ENCODE measurements around the gene EGR2. TPM values are rescaled to one million over a fixed set of nuclear protein-coding genes. Genes with fewer than 3 reads are reported as not detected.

Gene EGR2
- total and polyA plus RNA-seq, 2 donors (not counting 3 experiments of a cell fraction or from before 2014, with no cell fraction given), result 0.46 to 0.47 TPM

DNA sequence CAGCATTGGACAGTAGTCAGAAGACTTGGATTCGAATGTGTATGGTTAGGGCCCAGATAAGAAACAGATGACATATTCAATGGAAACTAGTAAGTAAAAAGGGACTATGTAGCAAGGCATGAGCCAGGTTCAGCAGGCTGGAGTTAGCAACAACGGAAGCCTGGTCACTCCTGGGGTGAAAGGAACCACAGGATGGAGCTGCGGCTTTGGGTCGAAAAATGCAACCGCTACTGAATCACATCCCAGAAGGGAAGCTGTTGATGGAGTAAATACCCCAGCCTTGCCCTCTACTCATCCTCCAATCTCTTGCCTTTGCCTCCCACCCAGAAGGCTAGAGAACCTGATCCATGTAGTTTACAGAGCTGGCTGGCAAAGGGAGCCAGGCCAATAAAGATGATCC, 37.5 kb upstream of the EGR2 start:
- H3K79me2 ChIP-seq (ENCODE audit: control insufficient read depth, insufficient read depth, low read length), result no peaks in the 10 kb centered on the region
- intact Hi-C loops (cut with micrococcal nuclease), result no loop called here
- no peak overlapping the region for H2AFZ ChIP-seq (ENCODE audit: low read depth, low read length)
- H3K9ac ChIP-seq (replicated peaks; ENCODE audit: extremely low read depth, insufficient read depth, low read length), result no peak overlapping the region
- POLR2A ChIA-PET, result interaction anchor here (0.7 kb wide), 1 partner anchor 674 kb away, joined by 5 read pairs; no protein-coding TSS in a partner anchor
- no peaks in the 10 kb centered on the region for H3K9me3 ChIP-seq (replicated peaks; ENCODE audit: control insufficient read depth, insufficient read depth, low read length)
- H3K27me3 ChIP-seq (ENCODE audit: control insufficient read depth in 2 of 2, insufficient read depth in 2 of 2, low read length in 2 of 2), result no peaks in the 10 kb centered on the region
- no peak overlapping the region for H3K4me2 ChIP-seq (ENCODE audit: insufficient read depth, low read length)
- H3K4me3 ChIP-seq (replicated peaks in 1 of 3; ENCODE audit: insufficient read depth in 1 of 3, low read depth in 1 of 3, low read length in 3 of 3), result no peak overlapping the region
- dilution Hi-C loops (cut with MboI; ENCODE audit: extremely low pct_ligation_motif_present, low sequenced_read_pairs), result no loop called here
- no peaks in the 10 kb centered on the region for H3K9me1 ChIP-seq (replicated peaks; ENCODE audit: control insufficient read depth, extremely low read depth, insufficient read depth, low read length)
- DNase-seq (ENCODE audit: low read depth, low spot score) (no peak), FAIRE-seq (no peak)
- H3K4me1 ChIP-seq (ENCODE audit: control insufficient read depth, extremely low read depth, insufficient read depth, low read length), result no peaks in the 10 kb centered on the region
- CTCF ChIA-PET, result interaction anchor here (1.1 kb wide), 2 partner anchors 36 to 243 kb away, joined by 3 to 4 read pairs; no protein-coding TSS in a partner anchor
- no peak overlapping the region for H3K27ac ChIP-seq (ENCODE audit: insufficient read depth, low read depth, low read length)
- no peaks in the 10 kb centered on the region for H4K20me1 ChIP-seq (replicated peaks; ENCODE audit: control insufficient read depth, extremely low read depth, insufficient read depth, low read length)
- no TSS peak for BruUV-seq (replicated peaks)
- TF ChIP-seq FOS (IDR thresholded peaks at IDR 0.05; ENCODE audit: borderline replicate concordance, insufficient read depth, low read length) (no peak), GATA2 (IDR thresholded peaks at IDR 0.05; ENCODE audit: insufficient read depth, insufficient read length, low read depth, low read length) (no peak), POLR2AphosphoS5 (IDR thresholded peaks at IDR 0.05; ENCODE audit: insufficient read depth, low read depth, low read length) (no peak), JUN (IDR thresholded peaks at IDR 0.05; ENCODE audit: borderline replicate concordance, insufficient read depth, insufficient read length, low read depth) (no peak), MYC (IDR thresholded peaks at IDR 0.05; ENCODE audit: low read depth, low read length) (no peak), EZH2 (IDR thresholded peaks at IDR 0.05; ENCODE audit: borderline replicate concordance, low read depth, low read length, severe bottlenecking) (no peak), POLR2A (IDR thresholded peaks at IDR 0.05; ENCODE audit: low read depth, low read length) (no peak)
- TF ChIP-seq, protein P1, sequence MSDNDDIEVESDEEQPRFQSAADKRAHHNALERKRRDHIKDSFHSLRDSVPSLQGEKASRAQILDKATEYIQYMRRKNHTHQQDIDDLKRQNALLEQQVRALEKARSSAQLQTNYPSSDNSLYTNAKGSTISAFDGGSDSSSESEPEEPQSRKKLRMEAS (IDR thresholded peaks at IDR 0.05; ENCODE audit: insufficient read depth, insufficient read length), result no peak
- TF ChIP-seq, protein P2, sequence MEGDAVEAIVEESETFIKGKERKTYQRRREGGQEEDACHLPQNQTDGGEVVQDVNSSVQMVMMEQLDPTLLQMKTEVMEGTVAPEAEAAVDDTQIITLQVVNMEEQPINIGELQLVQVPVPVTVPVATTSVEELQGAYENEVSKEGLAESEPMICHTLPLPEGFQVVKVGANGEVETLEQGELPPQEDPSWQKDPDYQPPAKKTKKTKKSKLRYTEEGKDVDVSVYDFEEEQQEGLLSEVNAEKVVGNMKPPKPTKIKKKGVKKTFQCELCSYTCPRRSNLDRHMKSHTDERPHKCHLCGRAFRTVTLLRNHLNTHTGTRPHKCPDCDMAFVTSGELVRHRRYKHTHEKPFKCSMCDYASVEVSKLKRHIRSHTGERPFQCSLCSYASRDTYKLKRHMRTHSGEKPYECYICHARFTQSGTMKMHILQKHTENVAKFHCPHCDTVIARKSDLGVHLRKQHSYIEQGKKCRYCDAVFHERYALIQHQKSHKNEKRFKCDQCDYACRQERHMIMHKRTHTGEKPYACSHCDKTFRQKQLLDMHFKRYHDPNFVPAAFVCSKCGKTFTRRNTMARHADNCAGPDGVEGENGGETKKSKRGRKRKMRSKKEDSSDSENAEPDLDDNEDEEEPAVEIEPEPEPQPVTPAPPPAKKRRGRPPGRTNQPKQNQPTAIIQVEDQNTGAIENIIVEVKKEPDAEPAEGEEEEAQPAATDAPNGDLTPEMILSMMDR (IDR thresholded peaks at IDR 0.05; ENCODE audit: extremely low read depth in 1 of 2, insufficient read depth in 1 of 2, low read depth in 1 of 2, low read length in 2 of 2), result no peak
- no peaks in the 10 kb centered on the region for H3K36me3 ChIP-seq (ENCODE audit: control insufficient read depth in 2 of 2, extremely low read depth in 1 of 2, insufficient read depth in 2 of 2, low read length in 2 of 2)
